Measurements from ENCODE around the gene IGFBP4.
"Not testable (repeated sequence)": the region's sequence is repeated elsewhere in the genome, so short reads cannot be mapped to it uniquely, and the experiment has no call there.

Gene IGFBP4

DNA sequence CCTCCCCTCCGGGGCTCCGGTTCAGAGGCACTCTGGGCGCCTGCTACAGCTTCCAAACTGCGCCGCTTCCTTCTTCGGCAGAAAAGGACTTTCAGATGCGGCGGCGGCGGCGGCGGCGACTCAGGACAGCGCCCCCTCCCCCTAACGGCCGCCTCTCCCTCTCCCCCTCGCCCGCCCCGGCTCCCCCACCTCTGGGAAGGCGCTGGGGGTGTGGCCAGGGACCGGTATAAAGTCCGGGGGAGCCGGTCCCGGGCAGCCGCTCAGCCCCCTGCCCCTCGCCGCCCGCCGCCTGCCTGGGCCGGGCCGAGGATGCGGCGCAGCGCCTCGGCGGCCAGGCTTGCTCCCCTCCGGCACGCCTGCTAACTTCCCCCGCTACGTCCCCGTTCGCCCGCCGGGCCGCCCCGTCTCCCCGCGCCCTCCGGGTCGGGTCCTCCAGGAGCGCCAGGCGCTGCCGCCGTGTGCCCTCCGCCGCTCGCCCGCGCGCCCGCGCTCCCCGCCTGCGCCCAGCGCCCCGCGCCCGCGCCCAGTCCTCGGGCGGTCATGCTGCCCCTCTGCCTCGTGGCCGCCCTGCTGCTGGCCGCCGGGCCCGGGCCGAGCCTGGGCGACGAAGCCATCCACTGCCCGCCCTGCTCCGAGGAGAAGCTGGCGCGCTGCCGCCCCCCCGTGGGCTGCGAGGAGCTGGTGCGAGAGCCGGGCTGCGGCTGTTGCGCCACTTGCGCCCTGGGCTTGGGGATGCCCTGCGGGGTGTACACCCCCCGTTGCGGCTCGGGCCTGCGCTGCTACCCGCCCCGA is at the start of gene IGFBP4:
Gene IGFBP4, plus strand, starts transcription at position 255 of the 792 bp plus-strand sequence. Its CDS starts 286 bp downstream, at position 541.
- no peak for DNase-seq (ENCODE audit: low spot score)

DNA sequence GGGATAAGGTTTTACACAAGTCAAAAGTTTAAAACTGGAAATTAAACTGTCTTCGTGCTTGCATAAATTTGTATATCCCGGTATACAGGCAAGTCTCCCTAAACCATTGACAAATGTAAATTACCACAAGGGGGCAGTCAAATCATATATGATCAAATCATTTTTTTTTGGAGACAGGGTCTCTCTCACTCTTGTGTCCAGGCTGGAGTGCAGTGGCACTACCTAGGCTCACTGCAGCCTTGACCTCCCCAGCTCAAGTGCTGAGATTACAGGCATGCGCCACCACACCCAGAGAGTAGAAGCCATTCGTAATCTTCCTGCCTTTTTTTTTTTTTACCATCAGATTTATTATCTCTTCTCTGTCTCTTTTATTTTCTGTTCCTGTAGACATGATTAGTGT is 44.1 kb upstream of the IGFBP4 start:
- DNase-seq (ENCODE audit: low spot score) = peak; percentile 58

DNA sequence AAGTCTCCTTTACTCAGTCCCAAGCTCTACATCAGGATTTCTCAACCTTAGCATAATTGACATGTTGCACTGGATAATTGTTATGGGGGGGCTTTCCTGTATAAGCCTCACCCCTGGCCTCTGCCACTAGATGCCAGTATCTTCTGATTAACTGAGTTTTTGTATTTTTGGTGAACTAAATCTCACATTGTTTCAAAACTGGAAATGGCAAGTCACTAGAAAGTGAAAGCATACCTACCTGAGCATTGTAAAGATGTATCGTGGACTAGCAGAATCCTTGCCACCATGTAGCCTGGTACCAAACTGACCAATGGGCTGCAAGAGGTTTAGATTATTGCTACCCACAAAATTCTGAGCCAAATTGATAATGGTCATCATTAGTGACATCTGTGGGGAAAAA is 40.6 kb upstream of the IGFBP4 start:
- DNase-seq (ENCODE audit: low spot score) = no peak

DNA sequence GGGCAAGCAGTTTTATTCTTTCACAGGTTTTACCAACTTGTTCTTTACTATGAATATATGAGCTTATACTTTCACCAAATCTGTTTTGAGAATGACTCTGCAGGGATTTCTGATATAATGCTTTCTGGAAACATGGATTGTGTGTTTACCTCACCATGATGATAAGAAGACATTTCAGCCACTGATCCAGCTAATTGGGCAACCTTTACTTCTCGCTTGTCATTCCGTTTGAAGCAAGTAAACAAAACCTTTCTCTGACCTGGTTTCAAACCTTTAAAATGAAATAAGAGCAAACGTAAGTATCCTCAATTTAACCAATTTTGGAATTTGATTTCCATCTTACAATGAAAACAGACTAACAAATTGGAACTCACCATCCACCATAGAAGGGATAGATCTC is 39.2 kb upstream of the IGFBP4 start:
- no peak for DNase-seq (ENCODE audit: low spot score)

DNA sequence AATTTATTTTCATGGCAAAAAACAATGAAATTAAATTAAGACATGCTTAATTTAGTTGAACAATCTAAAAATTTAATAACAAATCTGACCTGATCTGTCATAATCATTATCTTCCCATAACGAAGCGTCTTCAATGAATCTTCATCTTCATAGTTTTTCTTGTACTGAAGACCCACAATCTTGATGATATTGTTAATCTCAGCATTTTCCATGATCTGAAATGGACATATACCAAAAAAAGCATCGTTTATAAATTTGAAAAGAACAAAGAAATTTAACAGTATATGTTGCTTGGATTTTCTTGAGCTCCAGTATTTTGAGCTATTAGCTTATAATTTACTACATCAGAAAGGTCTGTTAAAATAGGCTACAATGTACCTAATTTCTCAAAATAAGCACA is 35.8 kb upstream of the IGFBP4 start:
- DNase-seq (ENCODE audit: low spot score) = no peak

DNA sequence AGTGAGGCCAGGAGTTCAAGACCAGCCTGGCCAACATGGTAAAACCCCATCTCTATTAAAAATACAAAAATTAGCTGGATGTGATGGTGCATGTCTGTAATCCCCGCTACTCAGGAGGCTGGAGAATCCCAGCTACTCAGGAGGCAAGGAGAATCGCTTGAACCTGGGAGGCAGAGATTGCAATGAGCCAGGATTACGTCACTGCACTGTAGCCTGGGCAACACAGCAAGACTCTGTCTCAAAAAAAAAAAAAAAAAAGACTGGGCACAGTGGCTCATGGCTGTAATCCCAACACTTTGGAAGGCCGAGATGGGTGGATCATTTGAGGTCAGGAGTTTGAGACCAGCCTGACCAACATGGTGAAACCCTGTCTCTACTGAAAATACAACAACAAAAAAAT is 33.7 kb upstream of the IGFBP4 start:
- DNase-seq (ENCODE audit: low spot score) = not testable (repeated sequence)

DNA sequence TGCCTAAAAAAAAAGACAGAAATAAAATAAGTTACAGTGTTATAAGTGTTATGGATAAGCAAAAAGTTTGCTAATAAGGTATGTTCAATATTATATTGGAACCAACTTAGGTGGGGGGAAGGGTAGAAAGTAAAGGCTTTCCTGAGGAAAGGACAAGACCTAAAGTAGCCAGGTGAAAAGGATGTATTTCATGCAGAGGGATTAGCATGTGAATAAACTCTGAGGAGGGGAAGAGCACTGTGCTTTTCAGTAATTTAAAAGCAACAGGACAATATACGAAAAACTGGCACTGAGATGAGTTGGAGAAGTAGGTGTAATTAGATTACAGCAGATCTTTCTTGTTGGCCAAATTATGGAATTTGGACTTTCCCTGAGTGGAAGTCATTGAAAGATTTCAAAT is 33.2 kb upstream of the IGFBP4 start:
- no peak for DNase-seq (ENCODE audit: low spot score)

DNA sequence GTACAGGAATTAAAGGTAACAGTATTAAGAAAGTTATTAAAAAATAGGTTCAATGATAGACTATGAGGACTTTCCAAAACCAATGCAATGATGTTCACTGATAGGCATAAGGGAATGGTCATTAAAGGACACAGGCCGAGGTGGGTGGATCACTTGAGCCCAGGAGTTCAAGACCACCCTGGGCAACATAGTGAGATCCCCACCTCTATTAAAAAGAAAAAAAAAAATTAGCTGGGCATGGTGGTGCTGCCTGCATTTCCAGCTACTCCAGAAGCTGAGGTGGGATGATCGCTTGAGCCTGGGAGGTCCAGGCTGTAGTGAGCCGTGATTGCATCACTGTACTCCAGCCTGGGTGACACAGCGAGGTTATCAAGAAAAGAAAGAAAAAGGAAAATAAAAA is 31.4 kb upstream of the IGFBP4 start:
- DNase-seq (ENCODE audit: low spot score) = no peak

DNA sequence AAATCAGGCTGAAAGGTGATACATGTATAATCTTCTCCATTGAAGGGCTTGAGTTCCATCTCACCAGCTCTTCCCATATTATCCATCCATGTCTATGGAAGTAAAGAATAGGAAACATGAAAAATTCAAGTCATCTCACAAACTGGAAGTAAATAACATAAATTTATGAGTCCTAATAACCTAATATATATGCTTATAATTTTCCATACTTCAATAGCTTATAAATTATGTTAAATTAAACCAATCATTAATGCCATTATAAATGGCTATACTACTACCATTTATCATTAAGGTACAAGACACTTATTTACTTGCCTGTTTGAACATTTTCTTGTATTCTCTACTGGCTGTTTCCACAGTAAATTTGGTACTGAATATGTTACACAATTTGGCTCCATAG is 30.4 kb upstream of the IGFBP4 start:
- DNase-seq (ENCODE audit: low spot score) = no peak

DNA sequence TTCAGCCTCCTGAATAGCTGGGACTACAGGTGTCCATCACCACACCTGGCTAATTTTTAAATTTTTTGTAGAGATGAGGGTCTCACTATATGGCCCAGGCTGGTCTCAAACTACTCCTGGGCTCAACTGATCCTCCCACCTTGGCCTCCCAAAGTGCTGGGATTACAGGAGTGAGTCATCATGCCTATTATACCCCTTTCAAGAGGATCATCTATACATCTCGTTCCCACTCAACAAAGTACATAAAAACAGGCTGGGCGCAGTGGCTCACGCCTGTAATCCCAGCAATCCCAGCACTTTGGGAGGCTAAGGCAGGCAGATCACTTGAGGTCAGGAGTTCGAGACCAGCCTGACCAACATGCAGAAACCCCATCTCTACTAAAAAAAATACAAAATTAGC is 28.9 kb upstream of the IGFBP4 start:
- DNase-seq (ENCODE audit: low spot score) = not testable (repeated sequence)

DNA sequence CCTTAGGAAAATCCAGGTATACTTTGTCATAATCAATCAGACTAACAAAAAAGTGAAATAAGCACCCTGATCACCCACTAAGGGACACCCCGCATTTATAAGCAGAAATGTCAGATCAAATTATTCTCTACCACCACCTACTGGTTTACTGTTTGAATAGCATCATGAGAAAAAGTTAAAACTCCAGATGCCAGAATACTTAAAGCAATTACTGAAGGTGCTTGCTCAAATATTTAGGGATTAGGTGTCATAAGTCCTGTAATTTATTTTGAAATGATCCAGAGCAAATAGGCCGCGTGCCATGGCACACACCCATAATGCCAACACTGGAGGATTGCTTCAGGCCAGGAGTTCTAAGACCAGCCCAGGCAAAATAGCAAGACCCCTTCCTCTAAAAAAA is 27.9 kb upstream of the IGFBP4 start:
- DNase-seq (ENCODE audit: low spot score) = peak; percentile 38

DNA sequence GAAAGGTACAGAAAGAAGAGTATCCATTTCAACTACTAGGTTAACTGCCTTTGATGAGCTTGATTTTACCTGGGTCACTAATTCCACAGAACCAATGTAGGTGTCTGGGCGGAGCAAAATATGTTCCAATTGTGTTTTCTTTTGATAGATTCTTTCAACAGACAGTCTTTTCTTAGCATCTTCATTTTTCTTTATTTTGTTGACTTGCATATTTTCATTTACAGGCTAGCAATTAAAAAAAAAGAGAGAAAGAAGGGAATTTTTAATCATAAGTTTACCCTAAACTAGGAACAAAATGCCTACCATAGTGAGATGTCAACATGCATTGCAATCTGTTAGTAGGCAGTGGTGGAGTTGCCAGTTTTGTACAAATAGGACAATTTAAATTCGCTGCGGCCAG is 26.6 kb upstream of the IGFBP4 start:
- DNase-seq (ENCODE audit: low spot score) = no peak

DNA sequence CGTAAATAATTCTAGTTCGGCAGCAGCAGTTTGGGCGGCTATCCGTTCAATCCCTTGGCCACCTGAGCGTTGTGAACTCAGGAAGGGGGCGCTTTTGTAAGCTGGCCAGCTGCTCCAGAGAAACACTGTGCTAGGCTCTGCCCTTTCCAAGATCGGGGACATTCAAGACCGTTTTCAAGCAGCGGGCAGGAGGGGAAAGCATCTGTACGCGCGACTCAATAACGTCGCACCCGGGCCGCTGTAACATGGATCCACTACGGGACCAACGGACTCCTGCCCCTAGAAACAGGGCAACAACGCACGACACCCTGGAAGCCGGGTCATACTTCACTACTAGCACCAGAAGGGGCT is 26.0 kb upstream of the IGFBP4 start:
- DNase-seq (ENCODE audit: low spot score) = no peak

DNA sequence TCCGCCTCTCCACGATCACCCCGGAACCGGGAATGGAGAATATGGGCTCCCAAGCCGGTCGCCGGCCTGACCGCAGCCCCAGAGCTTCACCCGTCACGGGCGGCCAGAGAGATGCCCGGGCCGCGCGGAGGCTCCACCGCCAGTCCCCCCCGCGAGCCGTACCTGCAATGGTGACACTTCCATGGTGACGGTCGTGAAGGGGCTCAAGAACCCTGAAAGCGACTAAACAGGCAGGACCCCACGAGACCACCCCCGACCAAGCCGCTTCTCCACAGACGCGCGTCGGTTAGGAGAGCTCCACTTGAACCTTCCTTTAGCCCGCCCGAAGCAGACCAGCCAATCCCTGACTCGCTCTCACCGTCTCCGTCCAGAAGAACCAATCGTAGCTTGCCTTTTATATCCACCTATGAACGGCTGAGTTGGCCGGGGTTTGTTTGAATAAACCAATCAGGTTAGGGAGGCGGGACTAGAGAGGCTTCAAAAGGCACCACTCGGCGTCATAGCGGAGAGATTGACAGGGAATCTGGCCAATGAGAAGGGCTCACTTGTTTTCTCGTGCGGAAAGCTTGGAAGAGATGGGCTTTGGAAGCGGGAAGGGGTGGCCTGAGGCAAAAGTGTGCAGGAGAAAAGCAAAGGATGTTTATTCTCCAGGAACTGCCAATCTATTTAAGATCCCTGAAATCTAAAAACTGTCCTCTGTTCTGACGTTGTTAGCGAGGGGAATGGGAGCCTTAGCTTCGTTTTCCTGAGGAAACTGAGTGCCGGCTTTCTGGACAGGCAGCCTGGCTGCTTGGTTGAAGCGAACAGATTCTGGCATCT is 25.4 kb upstream of the IGFBP4 start, which contains the start of gene TOP2A:
Gene TOP2A, minus strand, starts transcription at position 288 of the 819 bp plus-strand sequence. Its CDS starts 105 bp downstream, at position 183.
- DNase-seq (ENCODE audit: low spot score) = peak; percentile 100

DNA sequence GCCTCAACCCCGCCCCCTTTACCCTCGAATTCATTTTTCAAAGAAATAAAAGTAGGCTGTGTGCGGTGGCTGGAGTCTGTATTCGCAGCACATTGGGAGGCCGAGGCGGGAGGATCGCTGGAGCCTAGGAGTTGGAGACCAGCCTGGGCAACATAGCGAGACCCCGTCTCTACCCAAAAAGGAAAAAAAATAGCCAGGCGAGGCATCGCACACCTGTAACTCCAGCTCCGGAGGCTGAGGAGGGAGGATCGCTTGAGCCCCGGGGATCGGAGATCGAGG is 24.9 kb upstream of the IGFBP4 start:
- no peak for DNase-seq (ENCODE audit: low spot score)

DNA sequence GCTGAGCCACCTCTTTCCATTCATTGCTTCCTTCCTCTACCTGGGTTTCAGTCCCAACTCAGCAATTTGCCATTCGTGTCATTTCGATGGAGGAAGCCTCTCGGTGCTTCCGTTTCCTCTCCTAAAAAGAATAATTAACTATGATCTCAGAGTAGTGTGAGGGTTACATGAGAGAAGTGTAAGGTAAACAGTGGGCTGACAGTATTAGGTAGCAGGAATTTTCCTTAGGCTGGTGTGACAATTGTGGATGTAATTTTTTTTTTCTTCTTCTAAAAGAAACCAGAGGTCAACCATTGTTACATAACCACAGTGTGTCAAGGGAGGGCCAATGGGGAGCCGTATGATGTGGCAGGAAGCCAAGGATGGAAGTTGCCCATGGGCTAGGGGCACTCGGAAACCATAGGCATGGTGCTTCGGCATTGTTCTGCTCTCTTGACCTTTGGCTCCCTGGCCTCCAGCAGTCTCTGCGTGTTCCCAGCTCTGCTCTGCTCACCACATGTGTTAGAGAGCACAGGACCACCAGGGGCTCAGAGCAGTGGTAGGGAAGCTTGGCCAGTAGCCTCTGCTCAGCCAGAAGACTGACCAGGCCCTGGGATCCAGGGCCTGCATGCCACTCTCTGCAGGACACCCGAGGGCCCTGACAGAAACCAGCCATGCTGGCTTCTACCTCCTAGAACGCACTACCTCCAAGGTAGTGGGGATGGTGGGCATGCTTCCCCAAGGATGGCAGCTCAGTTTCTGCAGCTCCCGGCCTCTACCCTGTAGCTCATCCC is 23.5 kb upstream of the IGFBP4 start:
- DNase-seq (ENCODE audit: low spot score) = no peak

DNA sequence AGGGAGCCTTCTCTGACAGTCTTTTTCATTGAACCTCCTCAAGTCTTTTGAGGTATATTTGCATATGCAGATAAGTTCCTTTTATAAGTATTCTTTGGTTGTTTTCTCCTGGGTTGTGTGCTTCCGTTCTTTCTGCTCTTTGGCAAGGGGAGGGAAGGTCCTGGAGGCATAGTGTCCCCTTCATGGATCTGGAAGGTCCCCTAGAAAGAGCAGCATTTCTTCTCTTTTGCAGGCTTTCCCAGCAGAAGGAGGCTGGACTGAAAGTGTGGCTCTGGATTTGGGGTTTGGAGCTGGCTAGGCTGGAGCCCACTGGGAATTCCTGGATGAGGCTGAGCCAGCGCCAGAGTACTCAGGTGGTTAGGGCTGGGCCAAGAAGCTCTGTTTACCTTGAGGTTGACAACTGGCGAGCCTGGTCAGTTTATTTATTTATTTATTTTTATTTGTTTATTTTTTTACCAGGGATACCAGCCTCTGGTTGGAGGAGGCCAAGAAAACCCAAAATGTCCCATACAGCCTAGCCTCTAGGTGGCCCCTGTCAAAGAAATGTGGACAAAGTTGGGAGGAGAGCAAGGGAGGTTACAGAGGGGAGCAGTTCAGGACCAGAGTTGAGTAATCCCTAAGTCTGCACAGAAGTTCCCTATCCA is 20.1 kb upstream of the IGFBP4 start:
- no peak for DNase-seq (ENCODE audit: low spot score)

DNA sequence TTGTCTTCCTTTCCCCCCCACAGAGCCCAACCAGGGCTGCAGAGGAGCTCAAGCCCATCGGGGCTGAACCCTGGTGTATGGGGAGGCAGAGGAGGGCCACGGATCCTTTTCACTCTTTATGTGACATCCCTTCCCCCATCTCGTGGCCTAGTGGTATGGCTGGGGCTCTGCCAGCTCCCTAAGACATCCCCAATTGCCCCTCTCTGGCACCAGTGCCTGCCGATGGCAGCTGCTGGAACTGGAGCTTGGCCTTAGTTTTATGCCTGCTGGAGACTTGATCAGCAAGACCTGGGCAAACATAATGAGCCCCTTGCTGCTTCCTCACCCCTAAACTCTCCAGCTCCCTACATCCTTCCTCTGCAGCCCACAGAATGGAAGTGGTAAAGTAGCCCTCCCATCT is 17.5 kb upstream of the IGFBP4 start:
- DNase-seq (ENCODE audit: low spot score) = no peak

DNA sequence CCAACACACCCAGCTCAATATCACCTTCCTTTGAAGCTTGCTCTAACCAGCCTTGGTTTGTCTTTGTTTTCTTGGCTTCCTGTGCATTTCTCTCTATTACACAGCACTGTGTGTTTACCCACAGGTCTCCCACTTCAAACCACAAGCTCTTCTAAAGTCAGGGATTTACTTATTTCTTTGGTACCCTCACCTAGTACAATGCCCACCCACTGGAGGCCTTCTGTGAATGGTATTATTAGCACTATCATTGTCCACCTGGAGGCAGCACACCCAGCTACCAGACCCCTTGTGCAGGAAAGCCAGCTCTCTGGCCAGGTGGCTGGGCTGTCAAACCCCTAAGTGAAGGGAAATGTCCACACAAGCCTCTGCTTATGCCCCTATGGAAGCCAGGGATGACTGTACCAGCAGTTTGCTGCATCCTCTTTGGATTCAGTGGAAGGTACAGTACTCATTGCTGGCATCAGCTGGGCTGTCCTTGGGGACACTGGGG is 16.2 kb upstream of the IGFBP4 start:
- no peak for DNase-seq (ENCODE audit: low spot score)

DNA sequence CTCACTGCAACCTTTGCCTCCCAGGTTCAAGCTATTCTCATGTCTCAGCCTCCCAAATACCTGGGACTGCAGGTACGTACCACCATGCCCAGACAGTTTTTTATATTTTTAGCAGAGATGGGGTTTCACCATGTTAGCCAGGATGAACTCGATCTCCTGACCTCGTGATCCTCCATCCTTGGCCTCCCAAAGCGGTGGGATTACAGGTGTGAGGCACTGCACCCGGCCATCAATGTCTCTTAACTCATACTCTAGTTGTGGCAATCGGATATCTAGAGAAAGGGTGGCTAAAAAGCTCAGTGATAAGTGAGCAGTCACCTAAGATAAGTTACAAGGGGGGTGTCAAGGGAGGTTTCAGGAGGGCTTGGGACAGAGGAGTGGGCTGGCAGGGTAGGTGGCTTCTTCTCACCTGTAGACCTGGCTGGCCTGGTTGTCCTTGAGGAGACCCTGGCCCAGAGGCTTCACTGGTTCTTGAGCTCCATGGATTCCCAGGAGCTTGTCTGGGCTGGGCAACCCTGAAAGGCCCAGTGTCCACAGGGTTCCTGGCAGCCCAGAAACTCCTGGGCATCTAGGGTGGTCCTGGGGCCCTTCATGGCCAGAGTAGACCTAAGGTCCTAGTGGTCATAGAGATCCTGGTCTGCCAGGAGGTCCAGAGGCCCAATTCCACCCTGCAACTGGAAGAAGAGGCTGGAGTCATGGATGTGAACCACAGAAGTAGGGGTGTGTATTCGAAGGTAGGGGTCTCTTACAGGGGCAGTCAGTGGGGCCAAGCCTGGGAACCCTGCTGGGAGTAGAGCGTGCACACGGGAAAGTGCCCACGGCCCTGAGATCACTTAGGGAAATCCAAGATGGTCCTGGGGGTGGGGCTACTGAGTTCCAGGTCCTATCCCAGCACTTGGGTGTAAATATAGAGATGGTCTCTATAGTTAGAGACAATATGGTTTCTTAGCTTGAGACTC is 12.7 kb upstream of the IGFBP4 start:
- DNase-seq (ENCODE audit: low spot score) = no peak

DNA sequence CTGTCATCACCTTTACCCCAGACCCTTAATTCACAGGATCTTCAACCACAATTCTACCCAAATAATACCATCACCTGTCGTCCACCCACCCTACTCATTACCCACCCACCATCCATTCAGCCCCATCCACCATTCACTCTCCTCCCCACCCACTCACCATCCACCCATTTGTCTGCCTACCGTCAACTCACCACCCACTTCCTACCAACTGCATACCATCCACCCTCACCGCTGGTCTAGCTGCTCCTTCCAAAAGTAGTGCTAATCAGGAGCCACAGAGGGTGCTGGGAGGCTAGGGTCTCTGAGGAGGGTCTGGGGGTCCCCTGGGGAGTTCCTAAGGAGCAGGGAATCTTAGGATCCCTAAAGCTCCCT is 12.0 kb upstream of the IGFBP4 start:
- no peak for DNase-seq (ENCODE audit: low spot score)
